Stimulated activated CD4-positive, alpha-beta T cell treated with anti-CD3 and anti-CD28 coated beads, Interleukin-4, amount 100 ng/mL, for 48 hours (primary cell): ENCODE measurements around the gene SELENON.

Experiments
- DNase-seq, 2 donors: peaks; one replicate each; pipeline ENCODE4 v3.0.0-alpha.2; 2020; ENCODE audit warnings: low read depth in 2 of 2

The SELENON gene

GRCh38 chr1:25862785-25863485 lies 62.9 kb downstream of the SELENON start:
- DNase-seq, result no peak

GRCh38 chr1:25863486-25864262 lies 63.7 kb downstream of the SELENON start:
- DNase-seq, result no peak

- no peak for DNase-seq
Measured at GRCh38 chr1:25864434-25864833, 64.4 kb downstream of the SELENON start.

DNA sequence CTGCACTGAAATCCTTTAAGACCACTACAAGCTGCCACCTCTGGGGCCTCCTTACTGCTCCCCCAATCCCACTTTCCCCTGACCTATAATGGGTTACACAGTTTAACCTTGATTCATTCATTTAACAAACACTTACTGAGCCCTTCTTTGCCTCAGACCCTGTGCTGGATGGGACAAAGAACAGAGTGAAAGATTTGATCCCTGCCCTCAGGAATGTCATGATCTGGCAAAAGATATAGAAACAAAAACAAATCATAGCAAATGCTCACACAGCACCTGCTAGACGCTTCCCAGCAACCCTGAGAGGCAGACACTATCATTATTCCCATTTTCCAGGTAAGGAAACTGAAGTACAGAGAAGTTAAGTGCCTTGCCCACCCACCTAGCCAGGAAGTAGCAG lies 66.3 kb downstream of the SELENON start:
- DNase-seq, result no peak

GRCh38 chr1:25867210-25867991 lies 67.4 kb downstream of the SELENON start:
- DNase-seq, result no peak
